ENCODE data around the gene KRT85.

KRT85 gene

DNA sequence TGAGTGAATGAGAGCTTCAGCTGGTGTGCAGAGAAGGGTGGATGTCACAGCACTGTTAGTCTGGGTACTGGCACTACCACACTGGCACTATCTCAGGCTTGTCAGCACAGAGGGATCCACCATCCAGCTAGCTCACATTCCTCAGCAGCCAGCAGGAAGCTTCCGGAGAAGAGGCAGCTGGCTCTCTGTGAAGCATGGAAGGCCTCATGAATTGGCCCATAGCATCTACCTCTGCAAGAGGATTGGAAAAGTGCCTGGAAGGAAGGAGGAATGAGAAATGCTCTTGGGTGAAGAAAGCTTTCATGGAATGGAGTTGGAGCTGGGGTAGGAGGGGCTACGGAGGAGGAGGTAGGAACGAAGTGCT, 56.0 kb downstream of the KRT85 start:
- TF ChIP-seq, protein P1, sequence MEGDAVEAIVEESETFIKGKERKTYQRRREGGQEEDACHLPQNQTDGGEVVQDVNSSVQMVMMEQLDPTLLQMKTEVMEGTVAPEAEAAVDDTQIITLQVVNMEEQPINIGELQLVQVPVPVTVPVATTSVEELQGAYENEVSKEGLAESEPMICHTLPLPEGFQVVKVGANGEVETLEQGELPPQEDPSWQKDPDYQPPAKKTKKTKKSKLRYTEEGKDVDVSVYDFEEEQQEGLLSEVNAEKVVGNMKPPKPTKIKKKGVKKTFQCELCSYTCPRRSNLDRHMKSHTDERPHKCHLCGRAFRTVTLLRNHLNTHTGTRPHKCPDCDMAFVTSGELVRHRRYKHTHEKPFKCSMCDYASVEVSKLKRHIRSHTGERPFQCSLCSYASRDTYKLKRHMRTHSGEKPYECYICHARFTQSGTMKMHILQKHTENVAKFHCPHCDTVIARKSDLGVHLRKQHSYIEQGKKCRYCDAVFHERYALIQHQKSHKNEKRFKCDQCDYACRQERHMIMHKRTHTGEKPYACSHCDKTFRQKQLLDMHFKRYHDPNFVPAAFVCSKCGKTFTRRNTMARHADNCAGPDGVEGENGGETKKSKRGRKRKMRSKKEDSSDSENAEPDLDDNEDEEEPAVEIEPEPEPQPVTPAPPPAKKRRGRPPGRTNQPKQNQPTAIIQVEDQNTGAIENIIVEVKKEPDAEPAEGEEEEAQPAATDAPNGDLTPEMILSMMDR (IDR thresholded peaks at IDR 0.05; ENCODE audit: insufficient read depth, low read length, poor library complexity, severe bottlenecking), result no peak
- Histone ChIP-seq H3K27me3 (replicated peaks; ENCODE audit: control insufficient read depth, insufficient read depth, low read length) (no peaks in the 10 kb centered on the region; the same call in none of the 2 replicates), H3K4me3 (replicated peaks; ENCODE audit: low read depth, low read length) (no peak overlapping the region), H3K36me3 (ENCODE audit: control insufficient read depth, insufficient read depth, low read length) (no peaks in the 10 kb centered on the region)
- no peak for DNase-seq (ENCODE audit: extremely low read depth, insufficient read length)

DNA sequence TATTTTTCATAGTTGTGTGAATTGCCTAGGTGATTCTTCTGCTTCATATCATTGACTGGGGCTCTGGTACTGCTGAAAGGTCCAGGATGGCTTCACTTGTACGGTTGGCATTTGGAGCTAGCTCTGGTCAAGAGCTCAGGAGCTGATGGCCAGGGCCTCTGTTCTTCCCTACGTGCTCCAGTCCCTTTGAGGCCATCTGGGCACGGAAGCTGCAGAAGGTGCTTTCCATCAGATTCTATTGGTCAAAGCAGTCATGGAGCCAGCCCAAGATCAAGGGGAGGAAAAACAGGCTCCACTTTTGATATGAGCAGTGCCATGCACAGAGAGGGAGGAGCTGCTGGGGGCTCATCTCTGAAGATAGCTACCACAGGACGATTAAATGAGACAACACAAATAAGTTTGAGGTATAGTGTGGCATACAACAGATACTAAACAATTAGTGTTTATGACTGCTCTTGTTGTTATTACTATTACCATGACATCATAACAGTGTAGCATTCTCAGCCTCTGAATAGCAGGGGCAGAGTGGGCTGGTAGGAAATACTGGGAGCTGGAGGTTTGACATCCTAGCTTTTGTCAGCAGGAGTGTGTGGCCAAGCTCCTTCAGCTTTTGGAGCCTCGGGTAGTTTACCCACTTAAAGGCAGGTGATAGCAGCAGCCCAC, 56.5 kb downstream of the KRT85 start:
- TF ChIP-seq, protein P1 (IDR thresholded peaks at IDR 0.05; ENCODE audit: insufficient read depth, low read length, poor library complexity, severe bottlenecking), result no peak
- H3K4me3 ChIP-seq (replicated peaks; ENCODE audit: low read depth, low read length), result no peak overlapping the region
- no peaks in the 10 kb centered on the region; the same call in none of the 2 replicates for H3K27me3 ChIP-seq (replicated peaks; ENCODE audit: control insufficient read depth, insufficient read depth, low read length)
- DNase-seq (ENCODE audit: extremely low read depth, insufficient read length), result no peak
- H3K36me3 ChIP-seq (ENCODE audit: control insufficient read depth, insufficient read depth, low read length), result no peaks in the 10 kb centered on the region
